GM19025 (cell line): ENCODE results near the gene CCDC24.

Source experiments
- ATAC-seq: cut with Tn5 transposase; IDR thresholded peaks from one replicate; pipeline ENCODE4 v1.9.1; 2021; ENCODE audit warnings: mild to moderate bottlenecking, low read depth, moderate library complexity; ENCODE audit not compliant: unreplicated experiment

The CCDC24 gene

GRCh38 chr1:43979528-43980254 lies 11.7 kb upstream of the CCDC24 start:
- no peak for ATAC-seq

- ATAC-seq = no peak
Observed at GRCh38 chr1:43980255-43981134, 10.9 kb upstream of the CCDC24 start.

GRCh38 chr1:43981135-43981491 lies 10.3 kb upstream of the CCDC24 start:
- no peak for ATAC-seq

GRCh38 chr1:43981636-43982035 lies 9.8 kb upstream of the CCDC24 start:
- no peak for ATAC-seq

GRCh38 chr1:43982241-43982640 lies 9.2 kb upstream of the CCDC24 start:
- no peak for ATAC-seq

GRCh38 chr1:43982808-43983207 lies 8.6 kb upstream of the CCDC24 start:
- no peak for ATAC-seq

GRCh38 chr1:43983253-43983899 lies 8.0 kb upstream of the CCDC24 start:
- ATAC-seq = no peak

GRCh38 chr1:43984855-43985254 lies 6.5 kb upstream of the CCDC24 start:
- ATAC-seq = no peak

GRCh38 chr1:43985984-43986595 lies 5.3 kb upstream of the CCDC24 start:
- ATAC-seq = no peak

- ATAC-seq = no peak
Observed at GRCh38 chr1:43986712-43987111, 4.7 kb upstream of the CCDC24 start.

GRCh38 chr1:43987159-43987902 lies 4.1 kb upstream of the CCDC24 start:
- no peak for ATAC-seq

GRCh38 chr1:43990271-43991199 lies 864 bp upstream of the CCDC24 start:
- no peak for ATAC-seq

- ATAC-seq = no peak
Observed at GRCh38 chr1:43991200-43991475, 261 bp upstream of the CCDC24 start.

GRCh38 chr1:43992232-43992995 lies 1.0 kb downstream of the CCDC24 start:
- ATAC-seq = no peak

GRCh38 chr1:43993206-43993914 lies 2.0 kb downstream of the CCDC24 start:
- ATAC-seq = no peak

- no peak for ATAC-seq
Observed at GRCh38 chr1:43994071-43994470, 2.7 kb downstream of the CCDC24 start.

- ATAC-seq = no peak
Observed at GRCh38 chr1:43994794-43995790, 3.7 kb downstream of the CCDC24 start.
